Measurements from ENCODE around the gene COA6.
A peak's percentile ranks its signal among the peaks of the same experiment; 100 is the strongest.
"Not testable (repeated sequence)": the region's sequence is repeated elsewhere in the genome, so short reads cannot be mapped to it uniquely, and the experiment has no call there.

The COA6 gene

GRCh38 chr1:234369033-234369430 is 4.2 kb upstream of the COA6 start:
- Histone ChIP-seq H3K9me3 (no peaks in the 10 kb centered on the region), H3K4me2 (no peak overlapping the region), H3K27ac (no peak overlapping the region), H3K36me3 (no peaks in the 10 kb centered on the region), H3K9ac (no peak overlapping the region), H3K27me3 (no peaks in the 10 kb centered on the region), H4K20me1 (no peaks in the 10 kb centered on the region), H3K4me3 (no peak overlapping the region), H3K4me1 (peaks cover 7% of the 10 kb centered on the region)
- no peak for TF ChIP-seq Cebpa-rat (IDR thresholded peaks at IDR 0.05)

- no peak overlapping the region for H3K4me2 ChIP-seq
Observed at GRCh38 chr1:234369784-234370183, 3.5 kb upstream of the COA6 start.

DNA sequence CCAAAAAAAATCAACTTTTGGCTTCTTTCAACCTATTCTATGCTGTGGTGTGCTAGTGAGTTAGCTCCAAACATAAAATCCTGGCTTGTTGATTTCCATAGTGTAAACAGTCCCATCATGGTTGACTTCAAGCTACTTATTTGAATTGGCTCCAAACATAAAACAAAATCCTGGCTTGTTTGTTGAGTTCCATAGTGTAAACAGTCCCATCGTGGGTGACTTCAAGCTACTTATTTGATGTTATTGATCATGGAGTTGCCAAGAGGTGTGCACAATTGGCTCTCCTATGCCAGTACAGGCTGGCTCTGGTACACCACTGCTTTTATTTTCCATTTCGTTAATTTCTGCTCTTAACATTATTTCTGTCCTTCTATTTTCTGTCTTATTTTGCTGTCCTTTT is 1.8 kb upstream of the COA6 start:
- Histone ChIP-seq H3K4me1 (peaks cover 23% of the 10 kb centered on the region), H3K36me3 (peaks cover 14% of the 10 kb centered on the region), H3K4me3 (no peak overlapping the region), H3K4me2 (no peak overlapping the region), H3K9me3 (no peaks in the 10 kb centered on the region), H4K20me1 (no peaks in the 10 kb centered on the region), H3K9ac (no peak overlapping the region), H3K27me3 (no peaks in the 10 kb centered on the region), H3K27ac (no peak overlapping the region)
- no peak for TF ChIP-seq Cebpa-rat (IDR thresholded peaks at IDR 0.05)

More at GRCh38 chr1:234369784-234370183, 3.5 kb upstream of the COA6 start:
- Histone ChIP-seq H3K9ac (no peak overlapping the region), H3K27ac (no peak overlapping the region), H4K20me1 (no peaks in the 10 kb centered on the region), H3K9me3 (no peaks in the 10 kb centered on the region), H3K4me1 (peaks cover 15% of the 10 kb centered on the region), H3K4me3 (no peak overlapping the region), H3K36me3 (no peaks in the 10 kb centered on the region), H3K27me3 (no peaks in the 10 kb centered on the region)
- no peak for TF ChIP-seq Cebpa-rat (IDR thresholded peaks at IDR 0.05)

DNA sequence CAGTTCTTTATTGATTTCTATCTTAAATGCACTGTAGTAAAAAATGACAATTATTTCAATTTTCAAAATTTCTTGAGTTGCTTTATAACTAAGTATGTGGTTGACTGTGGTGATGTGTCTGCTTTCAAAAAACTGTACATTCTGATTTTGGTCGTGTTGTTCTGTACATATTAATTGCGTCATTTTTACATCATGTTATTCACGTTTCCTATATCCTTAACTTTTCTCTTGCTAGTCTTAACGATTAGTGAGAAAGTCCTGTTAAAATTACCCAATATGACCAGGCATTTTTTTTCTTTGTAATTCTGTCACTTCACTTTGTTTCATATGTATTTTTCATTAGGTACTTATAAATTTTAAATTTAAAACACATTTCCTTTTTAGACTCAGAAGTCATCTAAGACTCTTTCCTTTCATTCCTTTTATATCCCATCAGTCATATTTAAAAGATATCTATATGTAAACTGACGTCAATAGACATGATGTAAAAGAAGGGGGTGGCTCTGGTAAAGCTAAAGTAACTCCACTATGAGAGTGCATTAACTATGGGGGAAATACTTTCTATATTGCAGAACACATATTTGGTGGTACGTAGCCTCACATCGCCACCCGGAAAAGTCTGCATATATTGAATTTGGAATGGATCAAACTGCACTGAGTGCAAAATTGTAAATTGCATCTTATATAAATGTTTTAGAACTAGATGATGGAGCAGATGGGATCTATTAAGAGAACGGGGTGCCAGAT is 1.1 kb upstream of the COA6 start:
- Histone ChIP-seq H3K9me3 (no peaks in the 10 kb centered on the region), H3K4me1 (peaks cover 23% of the 10 kb centered on the region), H3K4me2 (peak overlapping the region; percentile 82), H3K4me3 (peak overlapping the region; percentile 75), H4K20me1 (no peaks in the 10 kb centered on the region), H3K27me3 (no peaks in the 10 kb centered on the region), H3K36me3 (peaks cover 22% of the 10 kb centered on the region), H3K9ac (peak overlapping the region; percentile 87), H3K27ac (peak overlapping the region; percentile 91)
- no peak for TF ChIP-seq Cebpa-rat (IDR thresholded peaks at IDR 0.05)

DNA sequence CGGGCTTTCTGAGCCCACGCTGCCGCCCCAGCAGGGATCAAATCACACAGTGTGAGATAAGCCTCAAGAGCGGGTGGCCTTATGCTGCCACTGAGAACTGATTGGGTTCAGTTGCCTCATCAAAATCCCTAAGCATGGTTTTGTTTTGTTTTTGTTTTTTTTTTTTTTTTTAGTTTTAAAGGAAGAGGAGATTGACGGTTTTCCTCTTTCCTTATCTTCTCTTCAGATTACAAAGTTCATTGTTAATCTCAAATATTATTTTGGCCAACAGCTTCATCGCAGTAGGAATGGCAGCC is 651 bp downstream of the COA6 start:
- H3K9me3 ChIP-seq = no peaks in the 10 kb centered on the region
- peak overlapping the region; percentile 75 for H3K4me3 ChIP-seq
- H3K27ac ChIP-seq = peak overlapping the region; percentile 91
- peaks cover 39% of the 10 kb centered on the region for H3K36me3 ChIP-seq
- peak overlapping the region; percentile 90 for H3K4me2 ChIP-seq
- H3K27me3 ChIP-seq = no peaks in the 10 kb centered on the region
- H4K20me1 ChIP-seq = no peaks in the 10 kb centered on the region
- no peak for TF ChIP-seq Cebpa-rat (IDR thresholded peaks at IDR 0.05)
- peaks cover 23% of the 10 kb centered on the region for H3K4me1 ChIP-seq
- H3K9ac ChIP-seq = peak overlapping the region; percentile 87

DNA sequence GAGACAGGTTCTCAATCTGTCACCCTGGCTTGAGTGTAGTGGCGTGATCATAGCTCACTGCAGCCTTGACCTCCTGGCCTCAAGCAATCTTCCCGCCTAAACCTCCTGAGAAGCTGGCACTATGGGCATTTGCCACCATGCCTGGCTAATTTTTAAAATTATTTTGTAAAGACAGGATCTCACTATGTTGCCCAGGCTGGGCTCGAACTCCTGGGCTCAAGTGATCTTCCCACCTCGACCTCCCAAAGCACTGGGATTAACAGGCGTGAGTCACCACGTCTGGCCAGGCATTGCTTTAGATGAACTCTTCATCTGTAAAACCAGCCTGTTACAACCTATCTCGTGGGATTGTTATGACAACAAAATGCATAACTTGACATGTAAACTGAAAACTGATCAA is 2.4 kb downstream of the COA6 start:
- Histone ChIP-seq H3K4me3 (no peak overlapping the region), H3K9ac (no peak overlapping the region), H3K27ac (no peak overlapping the region), H3K4me2 (peak overlapping the region; percentile 90; the same call in 1 of the 2 replicates), H3K4me1 (peaks cover 23% of the 10 kb centered on the region), H3K36me3 (peaks cover 56% of the 10 kb centered on the region), H4K20me1 (no peaks in the 10 kb centered on the region), H3K9me3 (peaks cover 3% of the 10 kb centered on the region; the same call in 1 of the 2 replicates), H3K27me3 (no peaks in the 10 kb centered on the region)
- no peak for TF ChIP-seq Cebpa-rat (IDR thresholded peaks at IDR 0.05)

DNA sequence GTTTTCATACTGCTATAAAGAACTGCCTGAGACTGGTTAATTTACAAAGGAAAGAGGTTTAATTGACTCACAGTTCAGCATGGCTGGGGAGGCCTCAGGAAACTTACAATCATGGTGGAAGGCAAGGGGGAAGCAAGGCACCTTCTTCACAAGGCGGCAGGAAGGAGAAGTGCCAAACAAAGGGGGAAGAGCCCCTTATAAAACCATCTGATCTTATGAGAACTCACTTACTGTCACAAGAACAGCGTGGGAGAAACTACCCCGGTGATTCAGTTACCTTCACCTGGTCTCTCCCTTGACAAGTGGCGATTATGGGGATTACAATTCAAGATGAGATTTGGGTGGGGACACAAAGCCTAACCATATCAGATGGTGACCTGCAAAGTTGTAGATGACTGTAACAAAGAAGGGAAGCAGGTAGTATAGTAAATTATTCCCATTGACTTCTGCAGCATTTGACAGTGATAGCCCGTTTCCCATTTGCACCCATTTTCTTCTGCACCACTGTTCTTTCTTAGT is 6.4 kb downstream of the COA6 start:
- H3K36me3 ChIP-seq = peaks cover 84% of the 10 kb centered on the region
- H4K20me1 ChIP-seq, H3K4me3 ChIP-seq: not testable (repeated sequence)

GRCh38 chr1:234381699-234382555 is 8.7 kb downstream of the COA6 start:
- no peak overlapping the region for H3K9ac ChIP-seq
- TF ChIP-seq Cebpa-rat (IDR thresholded peaks at IDR 0.05) = no peak
- no peak overlapping the region for H3K4me2 ChIP-seq
- peaks cover 3% of the 10 kb centered on the region; the same call in 1 of the 2 replicates for H3K9me3 ChIP-seq
- H3K27ac ChIP-seq = no peak overlapping the region
- no peaks in the 10 kb centered on the region for H3K27me3 ChIP-seq
- H4K20me1 ChIP-seq = peaks cover 8% of the 10 kb centered on the region; the same call in 1 of the 2 replicates
- peaks cover 85% of the 10 kb centered on the region for H3K36me3 ChIP-seq
- H3K4me1 ChIP-seq = no peaks in the 10 kb centered on the region
- H3K4me3 ChIP-seq = no peak overlapping the region

More for the DNA sequence above, 6.4 kb downstream of the COA6 start:
- not testable (repeated sequence) for H3K4me2 ChIP-seq, H3K4me1 ChIP-seq, H3K27ac ChIP-seq, H3K9me3 ChIP-seq, H3K9ac ChIP-seq, H3K27me3 ChIP-seq

GRCh38 chr1:234386122-234386521 is 12.9 kb downstream of the COA6 start:
- Histone ChIP-seq H3K9ac (no peak overlapping the region), H4K20me1 (peaks cover 8% of the 10 kb centered on the region; the same call in 1 of the 2 replicates), H3K4me3 (no peak overlapping the region), H3K4me2 (no peak overlapping the region), H3K36me3 (peaks cover 65% of the 10 kb centered on the region), H3K4me1 (no peaks in the 10 kb centered on the region), H3K27ac (no peak overlapping the region), H3K27me3 (no peaks in the 10 kb centered on the region), H3K9me3 (no peaks in the 10 kb centered on the region)
- no peak for TF ChIP-seq Cebpa-rat (IDR thresholded peaks at IDR 0.05)

DNA sequence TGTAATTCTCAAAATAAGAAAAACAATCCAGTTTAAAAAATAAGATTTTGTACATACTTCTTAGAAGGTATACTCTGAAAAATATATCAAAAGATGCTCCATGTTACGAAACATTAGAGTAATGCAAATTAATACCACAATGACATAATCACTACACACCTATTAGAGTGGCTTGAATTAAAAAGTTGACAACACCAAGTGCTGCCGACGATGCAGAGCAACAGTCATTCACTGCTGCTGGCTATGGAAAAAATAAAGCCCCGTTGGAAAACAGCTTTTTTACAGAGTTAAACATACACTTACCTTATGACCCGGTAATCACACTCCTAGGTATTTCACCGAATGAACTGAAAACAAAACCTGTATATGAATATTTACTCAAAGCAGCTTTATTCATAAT is 14.8 kb downstream of the COA6 start:
- TF ChIP-seq Cebpa-rat (IDR thresholded peaks at IDR 0.05) = no peak
- Histone ChIP-seq H3K36me3 (peaks cover 68% of the 10 kb centered on the region), H3K4me2 (no peak overlapping the region), H4K20me1 (no peaks in the 10 kb centered on the region), H3K4me3 (no peak overlapping the region), H3K4me1 (no peaks in the 10 kb centered on the region), H3K27me3 (no peaks in the 10 kb centered on the region), H3K9me3 (no peaks in the 10 kb centered on the region), H3K27ac (no peak overlapping the region), H3K9ac (no peak overlapping the region)

All from BLaER1 (cell line).